HepG2 (cell line): Measurements from ENCODE around the gene MAN1B1. TPM values are rescaled to one million over a fixed set of nuclear protein-coding genes. Genes with fewer than 3 reads are reported as not detected.

ENCODE experiments used
- ATAC-seq: fragments of 200-7000 bp; cut with Tn5 transposase; 3 replicates; pipeline ENCODE4 v1.9.1; 2020; ENCODE audit warnings: mild to moderate bottlenecking, moderate library complexity
- BruUV-seq: library from RNA; stranded (reverse); fragments of 400-500 nt; replicated peaks from 2 replicates; lab custom pipeline; 2021; lab: Mats Ljungman, UMichigan
- CTCF ChIA-PET: fragments of 300-600 bp; formaldehyde crosslinking; extraction: SDS; loops from one replicate; lab custom pipeline; 2021; ENCODE audit warnings: low total read pairs, inconsistent platforms, low intra/inter-chr PET ratio; lab: Yijun Ruan, JAX
- POLR2A ChIA-PET: fragments of 350-600 bp; sonication (Branson Sonifier 250); formaldehyde crosslinking; loops from one replicate; lab custom pipeline; 2020; ENCODE audit warnings: antibody characterized with exemption, inconsistent platforms; lab: Yijun Ruan, JAX
- DNase-seq: peaks from one replicate; pipeline ENCODE4 v3.0.0-alpha.2; 2015; ENCODE audit warnings: low spot score
- FAIRE-seq: peaks from 3 replicates; lab custom pipeline; 2011; peaks lifted over from hg19 to GRCh38; lab: Jason Lieb, UNC
- H2AFZ ChIP-seq: one replicate; pipeline ENCODE4 v1.6.1; 2011; ENCODE audit warnings: low read length, inconsistent platforms
- H3K27ac ChIP-seq: fragments of 300-600 bp; 3 replicates; pipeline ENCODE4 v1.8.0; 2011; ENCODE audit warnings: mixed run types, mild to moderate bottlenecking, mixed read lengths, low read length, inconsistent platforms; ENCODE audit not compliant: insufficient read depth; ENCODE audit errors: extremely low read length
- H3K27me3 ChIP-seq, 2 experiments: fragments of 200-600 bp in 1 of 2; 2 replicates in 1 of 2; 3 replicates in 1 of 2; pipeline versions ENCODE4 v1.6.0 to v1.8.0; 2011; ENCODE audit warnings: low read length in 2 of 2, mild to moderate bottlenecking in 2 of 2, moderate library complexity in 2 of 2, inconsistent platforms in 1 of 2; ENCODE audit not compliant: insufficient read depth in 2 of 2, control insufficient read depth in 1 of 2
- H3K36me3 ChIP-seq, 2 experiments: fragments of 200-600 bp in 1 of 2; replicated peaks in 1 of 2; 2 replicates in 1 of 2; 3 replicates in 1 of 2; pipeline versions ENCODE4 v1.5.1 to v1.8.0; 2011; ENCODE audit warnings: low read length in 2 of 2, inconsistent platforms in 1 of 2; ENCODE audit not compliant: insufficient read depth in 2 of 2, control insufficient read depth in 1 of 2
- H3K4me1 ChIP-seq: 2 replicates; pipeline ENCODE4 v1.5.1; 2012; ENCODE audit warnings: low read length, inconsistent platforms; ENCODE audit not compliant: insufficient read depth
- H3K4me2 ChIP-seq: 2 replicates; pipeline ENCODE4 v1.6.0; 2011; ENCODE audit warnings: low read depth, low read length, inconsistent platforms
- H3K4me3 ChIP-seq, 3 experiments: fragments of 200-600 bp in 1 of 3; sonication (generic), shearing (Covaris generic) in 1 of 3; replicated peaks in 1 of 3; 2 replicates each; pipeline ENCODE4 v1.5.1; 2011 to 2016; ENCODE audit warnings: low read length in 3 of 3, inconsistent platforms in 2 of 3, low read depth in 2 of 3, mild to moderate bottlenecking in 2 of 3, control low read depth in 1 of 3, mixed read lengths in 1 of 3; ENCODE audit not compliant: insufficient read depth in 1 of 3
- H3K79me2 ChIP-seq: one replicate; pipeline ENCODE4 v1.6.1; 2011; ENCODE audit warnings: low read length, inconsistent platforms; ENCODE audit not compliant: insufficient read depth
- H3K9ac ChIP-seq: 2 replicates; pipeline ENCODE4 v1.6.0; 2011; ENCODE audit warnings: mild to moderate bottlenecking, low read depth, low read length, inconsistent platforms; ENCODE audit not compliant: insufficient read depth
- H3K9me3 ChIP-seq: 2 replicates; pipeline ENCODE4 v1.5.1; 2012; ENCODE audit warnings: mild to moderate bottlenecking, low read length
- H4K20me1 ChIP-seq: 2 replicates; pipeline ENCODE4 v1.6.0; 2011; ENCODE audit warnings: inconsistent platforms, mild to moderate bottlenecking, low read length, moderate library complexity; ENCODE audit not compliant: insufficient read depth
- ATF2 ChIP-seq: sonication (generic); formaldehyde crosslinking; IDR thresholded peaks from 2 replicates; pipeline ENCODE4 v1.4.0; 2020; ENCODE audit warnings: missing genetic modification reagents
- CENPT ChIP-seq: sonication (generic); formaldehyde crosslinking; IDR thresholded peaks from 2 replicates; pipeline ENCODE4 v1.8.0; 2022; ENCODE audit warnings: low read depth, mild to moderate bottlenecking, moderate library complexity, missing genetic modification reagents
- ELK4 ChIP-seq: sonication (generic); formaldehyde crosslinking; IDR thresholded peaks from 2 replicates; pipeline ENCODE4 v1.9.0; 2021; ENCODE audit warnings: missing genetic modification reagents, borderline replicate concordance
- IRF1 ChIP-seq: sonication (generic); formaldehyde crosslinking; IDR thresholded peaks from 2 replicates; pipeline ENCODE4 v1.4.0; 2020; ENCODE audit warnings: low read depth, mild to moderate bottlenecking, missing genetic modification reagents
- RXRB ChIP-seq: IDR thresholded peaks from 2 replicates; pipeline ENCODE4 v1.6.1; 2016; ENCODE audit warnings: borderline replicate concordance, missing genetic modification reagents, missing compliant biosample characterization
- SNAPC2 ChIP-seq: sonication (generic); formaldehyde crosslinking; IDR thresholded peaks from 2 replicates; pipeline ENCODE4 v1.8.1; 2022; ENCODE audit warnings: mild to moderate bottlenecking, missing genetic modification reagents
- THAP8 ChIP-seq: sonication (generic); formaldehyde crosslinking; IDR thresholded peaks from 2 replicates; pipeline ENCODE4 v1.5.1; 2020; ENCODE audit warnings: missing genetic modification reagents, mild to moderate bottlenecking, borderline replicate concordance
- TSC22D2 ChIP-seq: sonication (generic); formaldehyde crosslinking; IDR thresholded peaks from 2 replicates; pipeline ENCODE4 v1.5.1; 2020; ENCODE audit warnings: missing genetic modification reagents, mild to moderate bottlenecking, borderline replicate concordance
- ZBTB25 ChIP-seq: IDR thresholded peaks from 2 replicates; pipeline ENCODE4 v1.6.1; 2018; ENCODE audit warnings: missing genetic modification reagents
- ZBTB7B ChIP-seq: sonication (generic); formaldehyde crosslinking; IDR thresholded peaks from 2 replicates; pipeline ENCODE4 v1.4.0; 2020; ENCODE audit warnings: missing genetic modification reagents
- ZFY ChIP-seq: sonication (generic); formaldehyde crosslinking; IDR thresholded peaks from 2 replicates; pipeline ENCODE4 v1.4.0; 2020; ENCODE audit warnings: missing genetic modification reagents
- ZNF225 ChIP-seq: sonication (generic); formaldehyde crosslinking; IDR thresholded peaks from 2 replicates; pipeline ENCODE4 v1.4.0; 2020; ENCODE audit warnings: mild to moderate bottlenecking, missing genetic modification reagents
- ZNF24 ChIP-seq: fragments of 450-650 bp; IDR thresholded peaks from 2 replicates; pipeline ENCODE4 v1.6.1; 2017; ENCODE audit warnings: antibody characterized with exemption, mild to moderate bottlenecking
- ZNF296 ChIP-seq: sonication (generic); formaldehyde crosslinking; conservative IDR thresholded peaks from 2 replicates; pipeline ENCODE4 v1.5.0; 2020; ENCODE audit warnings: mild to moderate bottlenecking, missing genetic modification reagents
- ZNF513 ChIP-seq: sonication (generic); formaldehyde crosslinking; conservative IDR thresholded peaks from 2 replicates; pipeline ENCODE4 v1.5.0; 2020; ENCODE audit warnings: missing genetic modification reagents
- ZNF605 ChIP-seq: sonication (generic); formaldehyde crosslinking; IDR thresholded peaks from 2 replicates; pipeline ENCODE4 v1.8.0; 2022; ENCODE audit warnings: mild to moderate bottlenecking, missing genetic modification reagents
- ZNF780A ChIP-seq: sonication (generic); formaldehyde crosslinking; IDR thresholded peaks from 2 replicates; pipeline ENCODE4 v1.8.0; 2022; ENCODE audit warnings: mild to moderate bottlenecking, missing genetic modification reagents, moderate library complexity
- ZSCAN22 ChIP-seq: sonication (generic); formaldehyde crosslinking; IDR thresholded peaks from 2 replicates; pipeline ENCODE4 v1.4.0; 2020; ENCODE audit warnings: mild to moderate bottlenecking, missing genetic modification reagents
- WGBS: methylation state at CpG from one replicate; pipeline ENCODE4 v1.1.6; 2017; ENCODE audit warnings: low lambda C conversion rate; 5-methylcytosine and 5-hydroxymethylcytosine counted together
- in situ Hi-C: cut with HindIII; loops from 2 replicates; pipeline ENCODE4 v1.10.0; 2017; ENCODE audit warnings: low pct_unique_long_range_greater_than_20kb; ENCODE audit not compliant: extremely low pct_ligation_motif_present
- intact Hi-C: fragments of 100-400 bp; cut with micrococcal nuclease; formaldehyde crosslinking; loops from one replicate; pipeline ENCODE4 v1.10.0; 2022; ENCODE audit not compliant: unreplicated experiment
- polyA plus RNA-seq, 8 experiments: library from polyadenylated mRNA; depleted of rRNA in 3 of 8; stranded (reverse) in 7 of 8; unstranded in 1 of 8; fragments of >200 nt; fragmentation: Illumina TruSeq in 4 of 8; extraction: Trizol in 4 of 8; gene quantifications; 2 replicates each; pipeline versions ENCODE4 v1.2.1 to v1.2.3, GENCODE V29; 2011 to 2016; ENCODE audit warnings: low read depth in 4 of 8, missing spikeins in 1 of 8, mixed read lengths in 1 of 8; ENCODE audit not compliant: insufficient read depth in 1 of 8
- total RNA-seq, 5 experiments: library from RNA; depleted of rRNA; stranded (reverse); fragments of >200 nt; fragmentation: Illumina TruSeq; extraction: Trizol; gene quantifications; 2 replicates each; pipeline ENCODE4 v1.2.3, GENCODE V29; 2016; ENCODE audit warnings: low read depth in 1 of 5

The MAN1B1 gene
- total and polyA plus RNA-seq, 2 of the 13 experiments (the other 11 are each of a cell fraction or from before 2014, with no cell fraction given): 48.9 to 59.5 TPM

- Histone ChIP-seq H3K27ac (peak overlapping the region; percentile 42), H3K4me2 (peak overlapping the region; percentile 77), H3K27me3 (no peaks in the 10 kb centered on the region), H3K4me3 (peak overlapping the region; percentile 3 to 49 (median 8); a peak in 5 of 6 replicates), H3K36me3 (no peaks in the 10 kb centered on the region), H3K79me2 (no peaks in the 10 kb centered on the region), H3K9me3 (no peaks in the 10 kb centered on the region), H3K4me1 (peaks cover 51% of the 10 kb centered on the region), H4K20me1 (no peaks in the 10 kb centered on the region), H2AFZ (no peak overlapping the region), H3K9ac (peak overlapping the region; percentile 42; the same call in 1 of the 2 replicates)
- FAIRE-seq (peak; percentile 52), DNase-seq (peak; percentile 70), ATAC-seq (peak; percentile 51)
- POLR2A ChIA-PET: interaction anchor here (0.6 to 1.1 kb wide), 3 partner anchors 11 to 72 kb away, joined by 3 to 6 read pairs (median 3); no protein-coding TSS in a partner anchor
- intact Hi-C loops: loop anchor here (10.0 kb wide), 1 partner anchor 58 kb away; the partner anchor contains the start of genes LRRC26 and TMEM210
- WGBS: 2% methylated on average over 15 of the region's 17 CpGs
- CTCF ChIA-PET: interaction anchor here (1.0 kb wide), 1 partner anchor 49 kb away, joined by 3 read pairs; no protein-coding TSS in a partner anchor
- in situ Hi-C loops: no loop called here
- no TSS peak for BruUV-seq
- TF ChIP-seq IRF1 (CRISPR knock-in tag) (no peak), ZNF605 (CRISPR knock-in tag) (no peak), ZNF513 (CRISPR knock-in tag) (no peak), ZNF780A (no peak), TSC22D2 (CRISPR knock-in tag) (no peak), THAP8 (CRISPR knock-in tag) (no peak), ZSCAN22 (CRISPR knock-in tag) (no peak), ELK4 (no peak), ZNF296 (CRISPR knock-in tag) (no peak), ATF2 (CRISPR knock-in tag) (no peak), ZNF225 (no peak), CENPT (CRISPR knock-in tag) (no peak), ZBTB25 (CRISPR knock-in tag) (no peak), RXRB (CRISPR knock-in tag) (peak; percentile 66; the same call in 1 of the 2 replicates), SNAPC2 (no peak), ZBTB7B (CRISPR knock-in tag) (0 out of 2 replicates have a peak, but pooled peaks have one; percentile 15), ZNF24 (no peak), ZFY (CRISPR knock-in tag) (no peak)
Measured at GRCh38 chr9:137116728-137117127, 29.9 kb downstream of the MAN1B1 start.
